CD4-positive, CD25-positive, alpha-beta regulatory T cell (primary cell): ENCODE results near the gene CDSN. TPM values are rescaled to one million over a fixed set of nuclear protein-coding genes. Genes with fewer than 3 reads are reported as not detected.

Source experiments
- ATAC-seq, 2 donors: fragments of 150-1000 bp; cut with Tn5 transposase; one replicate each; pipeline ENCODE4 v1.10.0; 2021; ENCODE audit warnings: low read depth in 2 of 2, moderate number of reproducible peaks in 2 of 2, moderate library complexity in 1 of 2
- DNase-seq, 3 donors: peaks; one replicate each; pipeline versions ENCODE4 v3.0.0 to v3.0.0-alpha.2; 2012 to 2022; ENCODE audit warnings: mixed read lengths in 1 of 3
- H3K27ac ChIP-seq: one replicate; pipeline ENCODE4 v1.7.0; 2013; ENCODE audit warnings: mild to moderate bottlenecking, low read length; ENCODE audit not compliant: insufficient read depth, poor library complexity, severe bottlenecking
- H3K27me3 ChIP-seq: one replicate; pipeline ENCODE4 v1.7.0; 2013; ENCODE audit warnings: low read length; ENCODE audit not compliant: control insufficient read depth, insufficient read depth
- H3K36me3 ChIP-seq: one replicate; pipeline ENCODE4 v1.7.0; 2013; ENCODE audit warnings: mild to moderate bottlenecking, low read length, moderate library complexity; ENCODE audit not compliant: control insufficient read depth, insufficient read depth
- H3K4me1 ChIP-seq: 2 replicates; pipeline ENCODE4 v1.7.0; 2013; ENCODE audit warnings: mild to moderate bottlenecking, low read length; ENCODE audit not compliant: insufficient read depth, control insufficient read depth, poor library complexity, severe bottlenecking
- H3K4me3 ChIP-seq: one replicate; pipeline ENCODE4 v1.7.0; 2013; ENCODE audit warnings: low read depth, mild to moderate bottlenecking, low read length, moderate library complexity
- H3K9me3 ChIP-seq, 2 experiments: 1 replicate in 1 of 2; 2 replicates in 1 of 2; pipeline ENCODE4 v1.7.0; 2013; ENCODE audit warnings: low read length in 2 of 2, mild to moderate bottlenecking in 1 of 2, moderate library complexity in 1 of 2; ENCODE audit not compliant: control insufficient read depth in 2 of 2
- H3K27ac Mint-ChIP-seq, 3 donors: one replicate each; pipeline ENCODE4 v1.8.0; 2020 to 2022; ENCODE audit warnings: mild to moderate bottlenecking in 3 of 3, mixed read lengths in 3 of 3, moderate library complexity in 2 of 3
- H3K27me3 Mint-ChIP-seq: one replicate; pipeline ENCODE4 v1.8.0; 2022; ENCODE audit warnings: mild to moderate bottlenecking, mixed read lengths
- H3K36me3 Mint-ChIP-seq: one replicate; pipeline ENCODE4 v1.8.0; 2020; ENCODE audit warnings: mixed read lengths
- H3K4me1 Mint-ChIP-seq, 4 donors: one replicate each; pipeline ENCODE4 v1.8.0; 2020 to 2022; ENCODE audit warnings: mixed read lengths in 4 of 4, mild to moderate bottlenecking in 1 of 4
- H3K4me3 Mint-ChIP-seq, 4 donors: one replicate each; pipeline ENCODE4 v1.8.0; 2020 to 2022; ENCODE audit warnings: mild to moderate bottlenecking in 4 of 4, mixed read lengths in 4 of 4, moderate library complexity in 3 of 4
- H3K9me3 Mint-ChIP-seq, 7 donors: one replicate each; pipeline ENCODE4 v1.8.0; 2020 to 2022; ENCODE audit warnings: mixed read lengths in 7 of 7, mild to moderate bottlenecking in 3 of 7, moderate library complexity in 2 of 7
- polyA plus RNA-seq, 4 donors: library from polyadenylated mRNA; unstranded; fragments of 300-500 nt; fragmentation: Illumina TruSeq; gene quantifications; one replicate each; pipeline ENCODE4 v1.2.3, GENCODE V29; 2021
- total RNA-seq: library from RNA; stranded (reverse); gene quantifications from one replicate; pipeline ENCODE4 v1.2.3, GENCODE V29; 2022

CDSN gene
- total and polyA plus RNA-seq, 5 donors from 2014 or later, result not detected

GRCh38 chr6:31112478-31112877 is 7.8 kb downstream of the CDSN start, which contains the start of gene C6orf15:
Gene C6orf15, minus strand, starts transcription at chr6:31112575. Its CDS starts 20 bp downstream, at chr6:31112555.
- Histone ChIP-seq H3K27me3 (no peaks in the 10 kb centered on the region), H3K9me3 (no peaks in the 10 kb centered on the region), H3K27ac (no peak within 1 kb of the TSS), H3K36me3 (no peaks in the 10 kb centered on the region), H3K4me3 (no peak within 1 kb of the TSS), H3K4me1 (no peaks in the 10 kb centered on the region)
- ATAC-seq (no peak), DNase-seq (no peak)
- Mint-ChIP-seq H3K36me3 (no peaks in the 10 kb centered on the region), H3K27ac (peak within 1 kb of the TSS in 2 of 3 donors; percentile 8 to 71), H3K4me3 (no peak within 1 kb of the TSS), H3K9me3 (no peaks in the 10 kb centered on the region), H3K4me1 (peaks cover 0 to 8% (median 1%) of the 10 kb centered on the region in 4 donors), H3K27me3 (peaks cover 12% of the 10 kb centered on the region)

GRCh38 chr6:31111712-31112111 is 8.5 kb downstream of the CDSN start:
- Histone ChIP-seq H3K9me3 (no peaks in the 10 kb centered on the region), H3K36me3 (no peaks in the 10 kb centered on the region), H3K4me1 (no peaks in the 10 kb centered on the region), H3K27ac (no peak overlapping the region), H3K4me3 (no peak overlapping the region), H3K27me3 (no peaks in the 10 kb centered on the region)
- Mint-ChIP-seq H3K4me1 (peaks cover 0 to 8% (median 1%) of the 10 kb centered on the region in 4 donors), H3K36me3 (no peaks in the 10 kb centered on the region), H3K4me3 (no peak overlapping the region), H3K27me3 (peaks cover 12% of the 10 kb centered on the region), H3K27ac (no peak overlapping the region), H3K9me3 (no peaks in the 10 kb centered on the region)
- DNase-seq (no peak), ATAC-seq (no peak)

- H3K27ac ChIP-seq, result no peak overlapping the region
- ATAC-seq (no peak), DNase-seq (no peak)
- H3K27me3 ChIP-seq, result no peaks in the 10 kb centered on the region
- no peaks in the 10 kb centered on the region for H3K9me3 ChIP-seq
- no peaks in the 10 kb centered on the region for H3K4me1 ChIP-seq
- H3K4me3 ChIP-seq, result no peak overlapping the region
- Mint-ChIP-seq H3K36me3 (no peaks in the 10 kb centered on the region), H3K4me1 (peaks cover 0 to 8% (median 1%) of the 10 kb centered on the region in 4 donors), H3K4me3 (no peak overlapping the region), H3K27me3 (peaks cover 14% of the 10 kb centered on the region), H3K9me3 (peaks cover 0 to 2% (median 0%) of the 10 kb centered on the region in 7 donors), H3K27ac (peak overlapping the region in 1 of 3 donors; percentile 60)
- H3K36me3 ChIP-seq, result no peaks in the 10 kb centered on the region
These were observed 9.2 kb downstream of the CDSN start for GRCh38 chr6:31110825-31111582.

GRCh38 chr6:31107052-31107451 is 13.2 kb downstream of the CDSN start:
- Histone ChIP-seq H3K9me3 (no peaks in the 10 kb centered on the region), H3K4me1 (no peaks in the 10 kb centered on the region), H3K27me3 (no peaks in the 10 kb centered on the region), H3K27ac (no peak overlapping the region), H3K36me3 (no peaks in the 10 kb centered on the region), H3K4me3 (no peak overlapping the region)
- Mint-ChIP-seq H3K4me1 (peaks cover 0 to 5% (median 4%) of the 10 kb centered on the region in 4 donors), H3K9me3 (peaks cover 0 to 2% (median 0%) of the 10 kb centered on the region in 7 donors), H3K4me3 (no peak overlapping the region), H3K36me3 (peaks cover 4% of the 10 kb centered on the region), H3K27me3 (peaks cover 14% of the 10 kb centered on the region), H3K27ac (peak overlapping the region in 2 of 3 donors; percentile 78 to 83)
- DNase-seq (no peak), ATAC-seq (no peak)

GRCh38 chr6:31103136-31103535 is 17.1 kb downstream of the CDSN start:
- Mint-ChIP-seq H3K9me3 (peaks cover 0 to 3% (median 0%) of the 10 kb centered on the region in 7 donors), H3K27ac (no peak overlapping the region), H3K36me3 (peaks cover 4% of the 10 kb centered on the region), H3K4me3 (no peak overlapping the region), H3K4me1 (peaks cover 4 to 11% (median 8%) of the 10 kb centered on the region in 4 donors), H3K27me3 (peaks cover 24% of the 10 kb centered on the region)
- no peak overlapping the region for H3K27ac ChIP-seq
- no peaks in the 10 kb centered on the region for H3K36me3 ChIP-seq
- H3K9me3 ChIP-seq, result no peaks in the 10 kb centered on the region
- ATAC-seq (no peak), DNase-seq (no peak)
- no peaks in the 10 kb centered on the region for H3K27me3 ChIP-seq
- no peak overlapping the region for H3K4me3 ChIP-seq
- no peaks in the 10 kb centered on the region for H3K4me1 ChIP-seq

GRCh38 chr6:31098449-31098938 is 21.8 kb downstream of the CDSN start:
- DNase-seq, result no peak
- Mint-ChIP-seq H3K27me3 (peaks cover 20% of the 10 kb centered on the region), H3K9me3 (peaks cover 0 to 3% (median 0%) of the 10 kb centered on the region in 7 donors), H3K4me1 (peaks cover 22 to 52% (median 35%) of the 10 kb centered on the region in 4 donors), H3K4me3 (peak overlapping the region in 1 of 4 donors; percentile 16), H3K27ac (no peak overlapping the region), H3K36me3 (peaks cover 4% of the 10 kb centered on the region)
- Histone ChIP-seq H3K27me3 (no peaks in the 10 kb centered on the region), H3K4me1 (peaks cover 36% of the 10 kb centered on the region), H3K4me3 (no peak overlapping the region), H3K36me3 (no peaks in the 10 kb centered on the region), H3K27ac (no peak overlapping the region), H3K9me3 (no peaks in the 10 kb centered on the region)
- ATAC-seq, result no peak

- Histone ChIP-seq H3K27ac (no peak overlapping the region), H3K27me3 (no peaks in the 10 kb centered on the region), H3K36me3 (no peaks in the 10 kb centered on the region), H3K9me3 (no peaks in the 10 kb centered on the region), H3K4me3 (no peak overlapping the region), H3K4me1 (peaks cover 40% of the 10 kb centered on the region)
- Mint-ChIP-seq H3K27ac (no peak overlapping the region), H3K4me3 (peak overlapping the region in 1 of 4 donors; percentile 13), H3K36me3 (no peaks in the 10 kb centered on the region), H3K9me3 (peaks cover 0 to 3% (median 0%) of the 10 kb centered on the region in 7 donors), H3K4me1 (peaks cover 26 to 57% (median 33%) of the 10 kb centered on the region in 4 donors), H3K27me3 (peaks cover 15% of the 10 kb centered on the region)
- no peak for ATAC-seq
- DNase-seq, result no peak
These were observed 23.6 kb downstream of the CDSN start for GRCh38 chr6:31096656-31097055.
